HG03103 (cell line): ENCODE results near the gene CORIN.

ENCODE experiments used
- ATAC-seq: cut with Tn5 transposase; IDR thresholded peaks from one replicate; pipeline ENCODE4 v1.9.1; 2021; ENCODE audit warnings: low read depth; ENCODE audit not compliant: unreplicated experiment

The CORIN gene

DNA sequence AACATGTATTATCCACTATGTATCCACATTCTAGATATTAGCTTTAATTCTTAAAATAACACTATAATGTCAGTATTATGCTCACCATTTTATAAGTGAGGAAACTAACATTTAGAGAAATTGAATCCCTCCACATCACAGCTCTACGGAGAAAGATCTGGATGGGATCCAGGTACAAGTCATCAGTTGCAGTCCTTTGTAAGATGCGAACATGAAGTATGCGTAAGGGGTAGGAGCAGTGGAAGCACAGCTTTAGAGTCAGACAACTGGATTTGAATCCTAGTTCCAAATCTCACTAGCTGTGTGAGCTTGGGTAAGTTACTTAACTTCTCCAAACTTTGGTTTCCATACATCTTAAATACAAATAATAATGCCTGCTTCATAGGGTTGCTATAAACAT lies 190.3 kb downstream of the CORIN start:
- no peak for ATAC-seq

DNA sequence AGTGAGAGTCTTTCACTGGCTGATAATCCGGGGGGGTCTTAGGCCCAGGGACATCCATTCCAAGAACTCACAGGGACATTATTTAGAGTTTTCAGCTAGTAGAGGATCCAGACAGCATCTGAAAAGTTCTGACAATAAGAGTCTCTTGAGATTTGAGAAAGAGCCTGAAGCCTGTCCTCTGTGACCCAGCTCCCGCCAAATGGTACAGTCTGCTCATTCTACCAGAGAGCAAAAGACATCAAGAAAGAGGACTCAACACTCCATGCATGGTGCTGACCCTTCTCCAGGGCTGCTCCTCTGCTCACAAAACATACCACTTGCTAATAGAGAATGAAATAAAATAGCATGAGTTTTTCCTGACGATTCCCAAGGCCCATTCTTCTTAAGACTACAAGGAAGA lies 190.8 kb downstream of the CORIN start:
- no peak for ATAC-seq

- no peak for ATAC-seq
Measured at GRCh38 chr4:47646372-47646771, 191.5 kb downstream of the CORIN start.

DNA sequence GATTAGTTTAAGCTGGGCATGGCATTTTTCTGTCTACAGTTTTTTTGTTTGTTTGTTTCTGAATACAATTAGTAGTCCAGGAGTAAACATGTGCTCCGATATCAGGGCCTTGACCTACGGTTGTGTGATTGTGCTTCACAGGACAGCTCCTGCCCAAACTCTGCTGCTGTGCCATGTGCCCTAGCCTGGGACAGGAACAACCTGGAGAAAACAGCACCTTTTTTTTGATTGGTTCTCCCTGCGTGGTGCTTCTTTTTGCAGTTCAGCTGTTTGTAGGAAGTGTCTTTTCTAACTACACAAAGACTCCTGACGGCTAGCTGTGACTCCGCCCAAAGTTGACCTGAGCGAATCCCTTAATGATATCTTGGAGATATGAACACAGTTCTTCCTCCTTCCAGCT lies 194.0 kb downstream of the CORIN start:
- no peak for ATAC-seq

- no peak for ATAC-seq
Measured at GRCh38 chr4:47642985-47643760, 194.7 kb downstream of the CORIN start.

GRCh38 chr4:47642191-47642830 lies 195.6 kb downstream of the CORIN start:
- no peak for ATAC-seq

DNA sequence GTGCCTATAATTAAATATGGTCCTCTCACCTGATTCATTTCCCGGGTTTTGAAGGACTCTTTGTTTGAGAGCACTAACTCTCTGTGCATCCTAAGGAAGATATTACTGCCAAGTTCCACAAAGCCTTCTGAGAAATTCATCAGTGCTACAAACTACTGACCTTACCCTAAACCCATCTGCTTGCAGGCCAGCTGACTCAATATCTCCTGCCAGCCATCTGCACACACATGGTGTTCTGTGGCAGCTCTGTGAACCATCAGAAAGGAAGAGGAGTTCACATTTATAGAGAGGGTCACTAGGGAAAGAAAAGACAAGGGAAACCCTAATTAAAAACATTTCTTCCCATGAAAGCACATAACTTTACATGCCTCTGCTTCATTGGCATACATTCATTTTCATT lies 196.1 kb downstream of the CORIN start:
- no peak for ATAC-seq

- no peak for ATAC-seq
Measured at GRCh38 chr4:47640911-47641310, 197.0 kb downstream of the CORIN start.

- ATAC-seq = no peak
Measured at GRCh38 chr4:47639531-47639930, 198.3 kb downstream of the CORIN start.

GRCh38 chr4:47631161-47631560 lies 206.7 kb downstream of the CORIN start:
- ATAC-seq = no peak

DNA sequence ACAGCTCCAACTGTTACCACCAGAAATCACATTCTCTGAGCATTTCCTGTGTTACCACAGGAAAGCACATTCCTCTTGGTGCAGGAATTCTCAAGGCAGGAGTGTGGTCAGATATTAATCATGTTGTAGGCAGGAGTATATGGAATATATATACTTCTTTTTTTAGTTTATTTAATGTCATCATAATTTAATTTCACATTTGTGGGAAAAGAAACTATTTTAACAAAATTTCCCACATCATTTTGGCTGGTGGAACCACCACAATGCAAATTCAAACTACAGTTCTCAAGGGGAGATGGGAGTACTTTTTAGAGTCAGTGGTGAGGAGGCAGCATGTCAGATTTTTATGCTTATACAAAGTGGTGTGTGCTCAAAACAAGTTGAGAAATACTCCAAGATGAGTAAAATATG lies 213.8 kb downstream of the CORIN start:
- no peak for ATAC-seq

DNA sequence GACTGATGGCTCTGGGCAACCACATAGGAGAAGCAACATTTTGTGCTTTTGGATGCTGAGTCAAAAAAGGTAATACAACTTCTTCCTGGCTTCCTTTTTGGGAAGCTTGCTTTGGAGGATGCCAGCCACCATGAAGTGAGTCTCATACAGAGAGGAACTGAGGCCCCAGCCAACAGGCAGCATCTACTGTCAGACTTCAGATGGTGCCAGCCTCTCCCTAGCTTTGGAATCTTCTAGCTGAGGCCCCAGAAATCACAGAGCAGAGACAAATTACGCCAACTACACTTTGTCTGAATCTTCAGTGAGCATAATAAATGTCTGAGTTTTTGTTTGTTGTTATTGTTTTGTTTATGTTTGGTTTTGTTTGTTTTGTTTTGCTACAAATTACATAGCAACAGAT lies 216.7 kb downstream of the CORIN start:
- ATAC-seq = no peak

DNA sequence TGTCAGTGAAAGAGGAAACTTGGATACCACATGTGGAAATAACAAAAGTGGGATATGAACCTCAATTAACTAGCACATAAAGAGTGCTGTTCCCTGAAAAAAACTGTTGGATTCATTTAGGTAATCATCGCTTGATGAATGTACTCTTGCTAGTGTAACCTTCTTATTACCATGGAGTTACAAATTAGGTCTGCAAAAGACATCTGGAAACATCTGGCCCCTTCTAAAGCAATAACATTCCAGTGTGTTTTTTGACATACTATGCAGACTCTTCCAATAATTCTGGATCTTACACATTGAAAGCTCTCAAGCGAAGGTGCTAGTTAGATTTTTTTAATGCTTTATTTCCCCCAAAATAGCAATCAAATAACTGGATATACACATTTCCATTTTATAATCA lies 218.2 kb downstream of the CORIN start:
- ATAC-seq = no peak

- ATAC-seq = peak; percentile 80
Measured at GRCh38 chr4:47617607-47618006, 220.3 kb downstream of the CORIN start.

- no peak for ATAC-seq
Measured at GRCh38 chr4:47615385-47615784, 222.5 kb downstream of the CORIN start.

- ATAC-seq = no peak
Measured at GRCh38 chr4:47612116-47613023, 225.5 kb downstream of the CORIN start.

DNA sequence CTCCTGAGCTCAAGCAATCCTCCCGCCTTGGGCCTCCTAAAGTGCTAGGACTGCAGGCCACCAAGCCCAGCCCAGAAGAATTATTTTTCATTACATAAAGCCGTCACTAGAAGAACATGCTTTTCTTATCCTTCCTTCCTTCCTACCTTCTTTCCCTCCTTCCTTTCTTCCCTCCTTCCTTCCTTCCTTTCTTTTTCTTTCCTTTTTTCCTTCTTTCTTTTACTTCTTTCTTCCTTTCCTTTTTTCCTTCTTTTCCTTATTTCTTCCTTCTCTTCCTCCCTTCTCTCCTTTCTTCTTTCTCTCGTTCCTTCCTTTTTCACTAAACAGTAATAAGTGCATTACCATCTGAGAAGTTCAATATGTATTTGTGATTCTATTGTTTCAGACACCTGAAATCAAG lies 231.4 kb downstream of the CORIN start:
- ATAC-seq = no peak

GRCh38 chr4:47598896-47599295 lies 239.0 kb downstream of the CORIN start:
- ATAC-seq = no peak

DNA sequence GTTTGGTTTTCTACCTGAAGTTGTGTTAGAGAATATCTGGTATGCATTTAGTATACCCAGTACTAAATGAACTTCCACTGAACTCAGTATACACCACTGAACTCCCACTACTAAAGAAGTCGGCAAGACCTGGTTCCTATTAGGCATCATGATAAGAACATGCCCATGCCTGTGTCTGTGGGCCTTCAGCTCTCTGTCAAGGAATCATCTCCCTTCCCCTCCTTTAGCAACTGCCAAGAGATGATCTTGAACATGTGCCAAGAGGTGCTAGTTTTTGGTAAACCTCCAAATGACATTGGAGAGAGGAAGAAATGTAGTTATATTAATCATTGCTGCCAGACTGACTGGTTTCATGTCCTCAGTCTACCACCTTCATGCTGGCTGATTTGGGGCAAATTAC lies 239.5 kb downstream of the CORIN start:
- no peak for ATAC-seq

GRCh38 chr4:47597696-47598095 lies 240.2 kb downstream of the CORIN start:
- ATAC-seq = no peak

DNA sequence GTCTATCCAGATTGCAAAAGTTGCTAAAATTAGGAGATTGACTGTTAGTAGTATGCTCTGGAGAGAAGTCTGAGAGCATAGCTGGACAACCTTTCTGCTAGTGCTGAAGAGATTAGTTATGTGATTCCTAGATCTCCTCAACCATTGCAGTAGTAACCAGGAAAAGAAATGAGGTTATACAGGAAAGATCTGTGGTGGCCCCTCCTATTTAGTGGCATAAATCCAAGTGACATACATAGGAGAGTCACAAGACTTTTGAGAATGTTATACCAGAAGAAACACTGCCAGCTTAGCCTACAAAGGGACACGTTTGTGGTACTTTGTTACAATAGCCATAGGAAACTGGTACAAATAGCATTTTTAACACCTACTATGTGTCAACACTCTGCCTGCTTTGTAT lies 247.5 kb downstream of the CORIN start:
- ATAC-seq = no peak
